IMR-90 (cell line): ENCODE data around the gene ACTN1. TPM values are rescaled to one million over a fixed set of nuclear protein-coding genes. Genes with fewer than 3 reads are reported as not detected.
A peak's percentile ranks its signal among the peaks of the same experiment; 100 is the strongest.

Experiments
- ATAC-seq: fragments of 200-7000 bp; cut with Tn5 transposase; 2 replicates; pipeline ENCODE4 v1.9.1; 2020; ENCODE audit warnings: low read depth, mild to moderate bottlenecking, moderate library complexity
- BruUV-seq: library from RNA; stranded (reverse); fragments of 400-500 nt; replicated peaks from 2 replicates; lab custom pipeline; 2021; lab: Mats Ljungman, UMichigan
- CTCF ChIA-PET: fragments of 300-600 bp; formaldehyde crosslinking; extraction: SDS; loops from one replicate; lab custom pipeline; 2021; ENCODE audit warnings: antibody characterized with exemption; lab: Yijun Ruan, JAX
- POLR2A ChIA-PET: fragments of 300-600 bp; sonication (Branson Sonifier 250); formaldehyde crosslinking; loops from one replicate; lab custom pipeline; 2022; ENCODE audit warnings: antibody characterized with exemption; ENCODE audit not compliant: unreplicated experiment; lab: Charles Lee
- DNase-seq: peaks from one replicate; pipeline ENCODE4 v3.0.0; 2013
- H2AFZ ChIP-seq: replicated peaks from 2 replicates; pipeline ENCODE3; 2013; ENCODE audit warnings: low read length, mild to moderate bottlenecking; ENCODE audit not compliant: poor library complexity
- H2AK5ac ChIP-seq: 2 replicates; pipeline ENCODE4 v1.6.1; 2013; ENCODE audit warnings: low read depth, low read length, inconsistent platforms
- H2AK9ac ChIP-seq: replicated peaks from 2 replicates; pipeline ENCODE3; 2013; ENCODE audit warnings: mild to moderate bottlenecking, low read depth, low read length, moderate library complexity; ENCODE audit not compliant: poor library complexity
- H2BK120ac ChIP-seq: 2 replicates; pipeline ENCODE4 v1.6.1; 2013; ENCODE audit warnings: low read depth, low read length, inconsistent platforms
- H2BK15ac ChIP-seq: 3 replicates; pipeline ENCODE4 v1.6.1; 2013; ENCODE audit warnings: low read depth, low read length, inconsistent platforms
- H2BK20ac ChIP-seq: 2 replicates; pipeline ENCODE4 v1.6.1; 2013; ENCODE audit warnings: low read depth, mild to moderate bottlenecking, inconsistent platforms, low read length, moderate library complexity
- H2BK5ac ChIP-seq: 2 replicates; pipeline ENCODE4 v1.6.1; 2013; ENCODE audit warnings: mild to moderate bottlenecking, low read depth, low read length, inconsistent platforms; ENCODE audit not compliant: poor library complexity, severe bottlenecking
- H3K14ac ChIP-seq: replicated peaks from 2 replicates; pipeline ENCODE4 v1.6.1; 2013; ENCODE audit warnings: low read depth, low read length, inconsistent platforms
- H3K18ac ChIP-seq: 2 replicates; pipeline ENCODE4 v1.6.1; 2013; ENCODE audit warnings: low read depth, low read length, control low read depth
- H3K23ac ChIP-seq: 2 replicates; pipeline ENCODE4 v1.6.1; 2013; ENCODE audit warnings: low read depth, low read length, inconsistent platforms
- H3K27ac ChIP-seq: 2 replicates; pipeline ENCODE4 v1.5.1; 2013; ENCODE audit warnings: mild to moderate bottlenecking, control low read depth, low read length; ENCODE audit not compliant: insufficient read depth
- H3K27me3 ChIP-seq: 2 replicates; pipeline ENCODE4 v1.6.1; 2013; ENCODE audit warnings: low read length; ENCODE audit not compliant: control insufficient read depth, insufficient read depth
- H3K36me3 ChIP-seq: 2 replicates; pipeline ENCODE4 v1.6.1; 2013; ENCODE audit warnings: low read length, mixed read lengths; ENCODE audit not compliant: control insufficient read depth, insufficient read depth
- H3K4ac ChIP-seq: 2 replicates; pipeline ENCODE4 v1.6.1; 2013; ENCODE audit warnings: low read depth, low read length, inconsistent platforms
- H3K4me1 ChIP-seq: 2 replicates; pipeline ENCODE4 v1.6.1; 2013; ENCODE audit warnings: low read length, mixed read lengths; ENCODE audit not compliant: control insufficient read depth, insufficient read depth
- H3K4me2 ChIP-seq: 2 replicates; pipeline ENCODE4 v1.6.1; 2013; ENCODE audit warnings: low read depth, mild to moderate bottlenecking, control low read depth, low read length, moderate library complexity
- H3K4me3 ChIP-seq: 2 replicates; pipeline ENCODE4 v1.5.1; 2013; ENCODE audit warnings: low read depth, mild to moderate bottlenecking, control low read depth, low read length, moderate library complexity; ENCODE audit not compliant: insufficient read depth
- H3K56ac ChIP-seq: 2 replicates; pipeline ENCODE4 v1.6.1; 2013; ENCODE audit warnings: low read length, inconsistent platforms; ENCODE audit not compliant: insufficient read depth; ENCODE audit errors: extremely low read depth
- H3K79me1 ChIP-seq, 2 experiments: 2 replicates each; pipeline ENCODE4 v1.6.1; 2013; ENCODE audit warnings: low read length in 2 of 2, inconsistent platforms in 1 of 2, low read depth in 1 of 2
- H3K9ac ChIP-seq: 2 replicates; pipeline ENCODE4 v1.6.1; 2013; ENCODE audit warnings: low read depth, low read length, control low read depth
- H3K9me1 ChIP-seq: 2 replicates; pipeline ENCODE4 v1.6.1; 2013; ENCODE audit warnings: low read length, inconsistent platforms; ENCODE audit not compliant: insufficient read depth
- H3K9me3 ChIP-seq: 2 replicates; pipeline ENCODE4 v1.6.1; 2013; ENCODE audit warnings: low read length; ENCODE audit not compliant: control insufficient read depth, insufficient read depth
- H4K20me1 ChIP-seq: 2 replicates; pipeline ENCODE4 v1.6.1; 2013; ENCODE audit warnings: low read length, inconsistent platforms; ENCODE audit not compliant: insufficient read depth
- H4K5ac ChIP-seq: 2 replicates; pipeline ENCODE4 v1.6.1; 2013; ENCODE audit warnings: mild to moderate bottlenecking, low read depth, low read length, control low read depth
- H4K8ac ChIP-seq, 2 experiments: 2 replicates each; pipeline ENCODE4 v1.6.1; 2013; ENCODE audit warnings: low read depth in 2 of 2, low read length in 2 of 2, control low read depth in 1 of 2, inconsistent platforms in 1 of 2
- H4K91ac ChIP-seq: 2 replicates; pipeline ENCODE4 v1.6.1; 2013; ENCODE audit warnings: low read depth, low read length, inconsistent platforms; ENCODE audit not compliant: insufficient read depth
- BHLHE40 ChIP-seq: fragments of 150-350 bp; IDR thresholded peaks from 2 replicates; pipeline ENCODE4 v1.6.1; 2016; ENCODE audit warnings: mild to moderate bottlenecking, low read depth, low read length
- MAZ ChIP-seq: IDR thresholded peaks from 2 replicates; pipeline ENCODE4 v1.6.1; 2012; ENCODE audit warnings: low read depth, mild to moderate bottlenecking, low read length, improper control_type of control experiment, moderate library complexity, borderline replicate concordance
- WGBS, 2 experiments: methylation state at CpG; one replicate each; pipeline versions ENCODE4 v1.1.5 to v1.1.7; 2013; ENCODE audit warnings: missing lambda C conversion rate in 2 of 2; ENCODE audit not compliant: insufficient read length in 1 of 2; ENCODE audit errors: extremely low coverage in 2 of 2; 5-methylcytosine and 5-hydroxymethylcytosine counted together
- dilution Hi-C: fragments of 300-500 bp; cut with HindIII; formaldehyde crosslinking; loops from one replicate; pipeline ENCODE4 v1.14.3; 2018; ENCODE audit warnings: low sequenced_read_pairs; ENCODE audit not compliant: unreplicated experiment
- in situ Hi-C: fragments of 300-500 bp; cut with MboI; formaldehyde crosslinking; loops from 3 replicates; pipeline ENCODE4 v1.14.3; 2019; ENCODE audit warnings: low sequenced_read_pairs, inconsistent platforms, mixed read lengths
- intact Hi-C: fragments of 100-400 bp; cut with micrococcal nuclease; formaldehyde crosslinking; loops from 2 replicates; pipeline ENCODE4 v1.10.0; 2022
- polyA plus RNA-seq, 3 experiments: library from polyadenylated mRNA; depleted of rRNA; stranded (reverse); fragments of >200 nt; gene quantifications; 2 replicates each; pipeline ENCODE4 v1.2.3, GENCODE V29; 2012; ENCODE audit warnings: low replicate concordance in 1 of 3
- total RNA-seq: library from RNA; depleted of rRNA; stranded (reverse); fragments of >200 nt; gene quantifications from 2 replicates; pipeline ENCODE4 v1.2.3, GENCODE V29; 2012
- TF ChIP-seq, protein P1 (sequence below): conservative IDR thresholded peaks from 2 replicates; pipeline ENCODE4 v1.5.1; 2012; ENCODE audit warnings: mild to moderate bottlenecking, low read depth, low read length, improper control_type of control experiment

The ACTN1 gene
- total and polyA plus RNA-seq, 2 of the 4 experiments (the other 2 are of a cell fraction), result 684 to 766 TPM

DNA sequence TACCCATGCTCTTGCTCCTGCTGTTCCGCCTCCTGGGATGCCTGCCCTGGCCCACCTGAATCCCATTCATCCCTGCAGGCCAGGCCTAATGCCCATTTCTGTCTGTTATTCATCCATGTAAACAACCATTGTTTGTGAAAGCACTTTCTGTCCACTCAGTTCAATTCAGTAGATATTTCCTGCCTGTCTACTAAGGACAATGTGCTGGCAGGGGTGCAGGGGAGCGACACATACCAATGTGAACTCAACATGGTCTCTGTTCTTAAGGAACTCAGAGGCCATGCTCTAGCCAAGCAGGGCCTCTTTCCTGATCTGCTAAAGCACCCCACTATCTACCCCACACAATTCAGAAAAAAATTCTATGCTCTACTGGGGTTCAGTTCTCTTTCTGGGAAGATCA lies 97.7 kb downstream of the ACTN1 start:
- ChIA-PET CTCF (interaction anchor here (0.9 kb wide), 1 partner anchor 226 kb away, joined by 3 read pairs; no protein-coding TSS in a partner anchor), POLR2A (no interaction called here)
- dilution Hi-C loops, result no loop called here
- Histone ChIP-seq H3K36me3 (peaks cover 94% of the 10 kb centered on the region), H2BK120ac (no peak overlapping the region), H4K8ac (no peak overlapping the region), H3K4ac (0 out of 2 replicates have a peak overlapping the region, but pooled peaks have one; percentile 3), H2BK15ac (no peak overlapping the region), H3K14ac (no peak overlapping the region), H2AK5ac (no peak overlapping the region), H3K9me3 (no peaks in the 10 kb centered on the region), H4K91ac (no peak overlapping the region), H3K23ac (no peak overlapping the region), H3K27me3 (no peaks in the 10 kb centered on the region), H2BK20ac (no peak overlapping the region), H3K4me2 (no peak overlapping the region), H3K9me1 (peaks cover 21% of the 10 kb centered on the region), H3K4me1 (peaks cover 16% of the 10 kb centered on the region), H2BK5ac (no peak overlapping the region), H3K56ac (no peak overlapping the region), H2AFZ (no peak overlapping the region), H3K27ac (peak overlapping the region; percentile 24; the same call in 1 of the 2 replicates), H4K20me1 (peaks cover 94% of the 10 kb centered on the region), H3K79me1 (peaks cover 62 to 95% of the 10 kb centered on the region in 2 experiments), H3K4me3 (no peak overlapping the region), H3K18ac (no peak overlapping the region), H4K5ac (no peak overlapping the region), H3K9ac (no peak overlapping the region), H2AK9ac (peak overlapping the region; percentile 42)
- in situ Hi-C loops, result no loop called here
- 100% methylated on average over 1 of the region's 2 CpGs; no CpG with 5 or more reads in 1 of the 2 experiments for WGBS, 2 experiments
- TF ChIP-seq BHLHE40 (no peak), MAZ (no peak)
- TF ChIP-seq, protein P1, sequence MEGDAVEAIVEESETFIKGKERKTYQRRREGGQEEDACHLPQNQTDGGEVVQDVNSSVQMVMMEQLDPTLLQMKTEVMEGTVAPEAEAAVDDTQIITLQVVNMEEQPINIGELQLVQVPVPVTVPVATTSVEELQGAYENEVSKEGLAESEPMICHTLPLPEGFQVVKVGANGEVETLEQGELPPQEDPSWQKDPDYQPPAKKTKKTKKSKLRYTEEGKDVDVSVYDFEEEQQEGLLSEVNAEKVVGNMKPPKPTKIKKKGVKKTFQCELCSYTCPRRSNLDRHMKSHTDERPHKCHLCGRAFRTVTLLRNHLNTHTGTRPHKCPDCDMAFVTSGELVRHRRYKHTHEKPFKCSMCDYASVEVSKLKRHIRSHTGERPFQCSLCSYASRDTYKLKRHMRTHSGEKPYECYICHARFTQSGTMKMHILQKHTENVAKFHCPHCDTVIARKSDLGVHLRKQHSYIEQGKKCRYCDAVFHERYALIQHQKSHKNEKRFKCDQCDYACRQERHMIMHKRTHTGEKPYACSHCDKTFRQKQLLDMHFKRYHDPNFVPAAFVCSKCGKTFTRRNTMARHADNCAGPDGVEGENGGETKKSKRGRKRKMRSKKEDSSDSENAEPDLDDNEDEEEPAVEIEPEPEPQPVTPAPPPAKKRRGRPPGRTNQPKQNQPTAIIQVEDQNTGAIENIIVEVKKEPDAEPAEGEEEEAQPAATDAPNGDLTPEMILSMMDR, result no peak
- no peak for DNase-seq
- ATAC-seq, result no peak
- intact Hi-C loops, result no loop called here
- no TSS peak for BruUV-seq
